ENCODE measurements around the gene GLS.

GRCh38 chr2:190910341-190911136, 29.9 kb downstream of the GLS start:
- TF ChIP-seq CTCF (IDR thresholded peaks at IDR 0.05): no peak
- TF ChIP-seq POLR2AphosphoS5 (IDR thresholded peaks at IDR 0.05; ENCODE audit: insufficient read depth in 1 of 2, low read depth in 1 of 2): no peak
- no peak for TF ChIP-seq POLR2A (IDR thresholded peaks at IDR 0.05)

All from vagina (tissue), 2 donors.